Stimulated activated naive CD4-positive, alpha-beta T cell treated with Interleukin-2 at 50 U/mL for 16 hours (primary cell): ENCODE results near the gene STAMBPL1.
A peak's percentile ranks its signal among the peaks of the same experiment; 100 is the strongest.

Experiments used
- DNase-seq: peaks from one replicate; lab custom pipeline; 2025; lab: John Stamatoyannopoulos, UW

Gene STAMBPL1

GRCh38 chr10:88893611-88894010 lies 13.6 kb downstream of the STAMBPL1 start:
- no peak for DNase-seq

GRCh38 chr10:88895250-88895649 lies 15.2 kb downstream of the STAMBPL1 start:
- no peak for DNase-seq

- no peak for DNase-seq
Observed at GRCh38 chr10:88896372-88896993, 16.4 kb downstream of the STAMBPL1 start.

- DNase-seq, result peak; percentile 14
Observed at GRCh38 chr10:88896994-88897853, 17.2 kb downstream of the STAMBPL1 start.

GRCh38 chr10:88898727-88899126 lies 18.7 kb downstream of the STAMBPL1 start:
- no peak for DNase-seq

GRCh38 chr10:88899886-88900285 lies 19.8 kb downstream of the STAMBPL1 start:
- DNase-seq, result no peak

- DNase-seq, result no peak
Observed at GRCh38 chr10:88901206-88901983, 21.4 kb downstream of the STAMBPL1 start.

GRCh38 chr10:88901984-88902789 lies 22.1 kb downstream of the STAMBPL1 start:
- DNase-seq, result no peak

GRCh38 chr10:88903715-88904114 lies 23.7 kb downstream of the STAMBPL1 start:
- DNase-seq, result no peak

GRCh38 chr10:88906921-88907320 lies 26.9 kb downstream of the STAMBPL1 start:
- no peak for DNase-seq

GRCh38 chr10:88908194-88908593 lies 28.1 kb downstream of the STAMBPL1 start:
- DNase-seq, result no peak

GRCh38 chr10:88911116-88911515 lies 31.1 kb downstream of the STAMBPL1 start:
- DNase-seq, result no peak

GRCh38 chr10:88911851-88912250 lies 31.8 kb downstream of the STAMBPL1 start:
- no peak for DNase-seq

GRCh38 chr10:88913127-88913526 lies 33.1 kb downstream of the STAMBPL1 start:
- DNase-seq, result no peak

GRCh38 chr10:88913788-88914187 lies 33.7 kb downstream of the STAMBPL1 start:
- no peak for DNase-seq

- no peak for DNase-seq
Observed at GRCh38 chr10:88915781-88916180, 35.7 kb downstream of the STAMBPL1 start.

GRCh38 chr10:88916231-88916630 lies 36.2 kb downstream of the STAMBPL1 start:
- no peak for DNase-seq

- no peak for DNase-seq
Observed at GRCh38 chr10:88916986-88917385, 36.9 kb downstream of the STAMBPL1 start.

- no peak for DNase-seq
Observed at GRCh38 chr10:88918191-88918905, 38.3 kb downstream of the STAMBPL1 start.

- no peak for DNase-seq
Observed at GRCh38 chr10:88919041-88919440, 39.0 kb downstream of the STAMBPL1 start.

GRCh38 chr10:88920198-88920597 lies 40.2 kb downstream of the STAMBPL1 start:
- no peak for DNase-seq
